Sciatic nerve (tissue), 2 donors: ENCODE data around the gene VN1R2. TPM values are rescaled to one million over a fixed set of nuclear protein-coding genes. Genes with fewer than 3 reads are reported as not detected.
A peak's percentile ranks its signal among the peaks of the same experiment; 100 is the strongest.
"Not testable (repeated sequence)": the region's sequence is repeated elsewhere in the genome, so short reads cannot be mapped to it uniquely, and the experiment has no call there.

Experiments used
- ATAC-seq: fragments of 200-7000 bp; cut with Tn5 transposase; one replicate; pipeline ENCODE4 v1.9.1; 2020; ENCODE audit warnings: mild to moderate bottlenecking, moderate library complexity
- DNase-seq: peaks from one replicate; pipeline ENCODE4 v3.0.0-alpha.2; 2020; ENCODE audit warnings: low spot score
- intact Hi-C: fragments of 100-400 bp; cut with DNase I; formaldehyde crosslinking; loops from one replicate; pipeline ENCODE4 v1.14.2; 2022
- total RNA-seq: library from RNA; stranded (reverse); fragmentation: NEBNext Ultra II Directional; extraction: Animal tissue kit (Norgen Biotek cat#: 25700); gene quantifications from one replicate; pipeline ENCODE4 v1.2.1, GENCODE V29; 2021
- donor health status: DM: no; HTN: no; CAD: no.
- donor health status: DM: no; HTN: no; CAD: no.

The VN1R2 gene
- not detected for total RNA-seq

GRCh38 chr19:53257715-53258342, at the start of gene VN1R2:
Gene VN1R2 (plus strand): TSS chr19:53258292. CDS start chr19:53258376, 84 bp downstream.
- ATAC-seq, intact Hi-C loops: not testable (repeated sequence)

GRCh38 chr19:53211554-53211953, 46.5 kb upstream of the VN1R2 start:
- DNase-seq, intact Hi-C loops, ATAC-seq: not testable (repeated sequence)

More at GRCh38 chr19:53257715-53258342, at the start of gene VN1R2:
- not testable (repeated sequence) for DNase-seq

GRCh38 chr19:53212703-53213320, 45.3 kb upstream of the VN1R2 start:
- DNase-seq (no peak), ATAC-seq (no peak)
- intact Hi-C loops: no loop called here

- ATAC-seq, DNase-seq, intact Hi-C loops: not testable (repeated sequence)
Observed at GRCh38 chr19:53222716-53223115, 35.4 kb upstream of the VN1R2 start.

- no peak for DNase-seq
- no peak for ATAC-seq
- intact Hi-C loops: no loop called here
Observed at GRCh38 chr19:53224606-53225005, 33.5 kb upstream of the VN1R2 start.

GRCh38 chr19:53237114-53237777, 20.8 kb upstream of the VN1R2 start:
- DNase-seq (no peak), ATAC-seq (no peak)
- intact Hi-C loops: no loop called here

GRCh38 chr19:53246498-53246897, 11.6 kb upstream of the VN1R2 start:
- no peak for ATAC-seq
- intact Hi-C loops: no loop called here

GRCh38 chr19:53254411-53255341, 3.4 kb upstream of the VN1R2 start, which contains the start of gene ZNF677:
Gene ZNF677 (minus strand): TSS chr19:53254873. CDS start chr19:53251550, 3,323 bp downstream.
- ATAC-seq (peak; percentile 100), DNase-seq (peak; percentile 95)
- intact Hi-C loops: no loop called here

More at GRCh38 chr19:53246498-53246897, 11.6 kb upstream of the VN1R2 start:
- no peak for DNase-seq

- intact Hi-C loops, DNase-seq, ATAC-seq: not testable (repeated sequence)
Observed at GRCh38 chr19:53267623-53268022, 9.5 kb downstream of the VN1R2 start, which contains the start of gene VN1R4. Gene VN1R4 (minus strand): TSS chr19:53267723. CDS start chr19:53267665, 58 bp downstream.

GRCh38 chr19:53269861-53270260, 11.8 kb downstream of the VN1R2 start:
- DNase-seq, ATAC-seq, intact Hi-C loops: not testable (repeated sequence)

- ATAC-seq (no peak), DNase-seq (no peak)
- intact Hi-C loops: no loop called here
Observed at GRCh38 chr19:53272044-53272443, 14.0 kb downstream of the VN1R2 start.

- ATAC-seq: no peak
- no peak for DNase-seq
- intact Hi-C loops: no loop called here
Observed at GRCh38 chr19:53275480-53275879, 17.4 kb downstream of the VN1R2 start.

GRCh38 chr19:53281947-53282346, 23.9 kb downstream of the VN1R2 start:
- DNase-seq, ATAC-seq, intact Hi-C loops: not testable (repeated sequence)

GRCh38 chr19:53285087-53285486, 27.0 kb downstream of the VN1R2 start:
- ATAC-seq (no peak), DNase-seq (no peak)
- intact Hi-C loops: no loop called here

- intact Hi-C loops: no loop called here
- ATAC-seq: no peak
- no peak for DNase-seq
Observed at GRCh38 chr19:53290758-53291549, 32.9 kb downstream of the VN1R2 start.

GRCh38 chr19:53294786-53295441, 36.8 kb downstream of the VN1R2 start:
- intact Hi-C loops: no loop called here
- ATAC-seq (no peak), DNase-seq (no peak)

- DNase-seq, intact Hi-C loops, ATAC-seq: not testable (repeated sequence)
Observed at GRCh38 chr19:53301341-53301740, 43.2 kb downstream of the VN1R2 start.
